Thoracic aorta (tissue), 2 donors: Measurements from ENCODE around the gene OR1L1. TPM values are rescaled to one million over a fixed set of nuclear protein-coding genes. Genes with fewer than 3 reads are reported as not detected.

ENCODE experiments used
- ATAC-seq: fragments of 150-250 bp; one replicate; pipeline ENCODE4 v1.8.0; 2017; ENCODE audit warnings: low read depth; ENCODE audit not compliant: insufficient number of reproducible peaks, low FRiP score
- DNase-seq: peaks from one replicate; pipeline ENCODE4 v3.0.0-alpha.2; 2020; ENCODE audit warnings: low spot score
- H3K27ac ChIP-seq, 2 donors: fragments of 200-600 bp; sonication (generic); 1 replicate in 1 of 2; 2 replicates in 1 of 2; pipeline ENCODE4 v1.5.1; 2016; ENCODE audit warnings: mild to moderate bottlenecking in 2 of 2, moderate library complexity in 2 of 2
- H3K27me3 ChIP-seq: fragments of 200-600 bp; sonication (generic); replicated peaks from 2 replicates; pipeline ENCODE4 v1.6.0; 2016; ENCODE audit warnings: mild to moderate bottlenecking; ENCODE audit not compliant: insufficient read depth
- H3K36me3 ChIP-seq: fragments of 200-600 bp; sonication (generic); one replicate; pipeline ENCODE4 v1.5.1; 2016
- H3K4me1 ChIP-seq, 2 donors: fragments of 200-600 bp; sonication (generic); 1 replicate in 1 of 2; 2 replicates in 1 of 2; pipeline versions ENCODE4 v1.5.1 to v1.6.0; 2016; ENCODE audit warnings: low read depth in 2 of 2, mild to moderate bottlenecking in 1 of 2; ENCODE audit not compliant: control insufficient read depth in 1 of 2
- H3K4me3 ChIP-seq: fragments of 200-600 bp; sonication (generic); 2 replicates; pipeline ENCODE4 v1.5.1; 2016; ENCODE audit warnings: mild to moderate bottlenecking
- H3K9me3 ChIP-seq: fragments of 200-600 bp; sonication (generic); 2 replicates; pipeline ENCODE4 v1.5.1; 2016
- CTCF ChIP-seq: fragments of 200-600 bp; sonication (generic); IDR thresholded peaks from one replicate; pipeline ENCODE4 v1.5.1; 2019; ENCODE audit warnings: antibody characterized with exemption
- total RNA-seq, 2 donors: library from RNA; depleted of rRNA; stranded (reverse); fragments of >200 nt; gene quantifications; one replicate each; pipeline versions ENCODE4 v1.1.0 to v1.2.3, GENCODE V29; 2016

The OR1L1 gene
- total RNA-seq = not detected

GRCh38 chr9:122661416-122661815, at the start of gene OR1L1:
Gene OR1L1, plus strand, starts transcription at chr9:122661716. Its CDS starts 0 bp downstream, at chr9:122661716.
- DNase-seq (no peak), ATAC-seq (no peak)
- Histone ChIP-seq H3K9me3 (no peaks in the 10 kb centered on the region), H3K27ac (no peak within 1 kb of the TSS), H3K27me3 (no peaks in the 10 kb centered on the region), H3K36me3 (no peaks in the 10 kb centered on the region), H3K4me1 (no peaks in the 10 kb centered on the region), H3K4me3 (no peak within 1 kb of the TSS)
- no peak for TF ChIP-seq CTCF

GRCh38 chr9:122614362-122614761, 47.2 kb upstream of the OR1L1 start, which contains the start of gene OR1Q1:
Gene OR1Q1, plus strand, starts transcription at chr9:122614738. Its CDS starts 0 bp downstream, at chr9:122614738.
- Histone ChIP-seq H3K27ac (no peak within 1 kb of the TSS), H3K9me3 (no peaks in the 10 kb centered on the region), H3K4me3 (no peak within 1 kb of the TSS), H3K36me3 (no peaks in the 10 kb centered on the region), H3K4me1 (no peaks in the 10 kb centered on the region), H3K27me3 (no peaks in the 10 kb centered on the region)
- DNase-seq = no peak
- no peak for ATAC-seq
- TF ChIP-seq CTCF = no peak

- ATAC-seq (no peak), DNase-seq (no peak)
- Histone ChIP-seq H3K4me3 (no peak overlapping the region), H3K36me3 (no peaks in the 10 kb centered on the region), H3K27me3 (no peaks in the 10 kb centered on the region), H3K4me1 (no peaks in the 10 kb centered on the region), H3K9me3 (no peaks in the 10 kb centered on the region), H3K27ac (no peak overlapping the region)
- TF ChIP-seq CTCF = no peak
Observed at GRCh38 chr9:122619996-122620395, 41.5 kb upstream of the OR1L1 start.

- ATAC-seq (no peak), DNase-seq (no peak)
- H3K4me3 ChIP-seq = no peak overlapping the region
- no peaks in the 10 kb centered on the region for H3K27me3 ChIP-seq
- TF ChIP-seq CTCF = no peak
- H3K36me3 ChIP-seq = no peaks in the 10 kb centered on the region
- H3K9me3 ChIP-seq = peaks cover 6% of the 10 kb centered on the region
- H3K4me1 ChIP-seq = no peaks in the 10 kb centered on the region
- no peak overlapping the region for H3K27ac ChIP-seq
Observed at GRCh38 chr9:122642226-122642625, 19.3 kb upstream of the OR1L1 start.

- ATAC-seq (no peak), DNase-seq (no peak)
- no peaks in the 10 kb centered on the region for H3K36me3 ChIP-seq
- H3K9me3 ChIP-seq = no peaks in the 10 kb centered on the region
- no peaks in the 10 kb centered on the region for H3K4me1 ChIP-seq
- no peak for TF ChIP-seq CTCF
- H3K4me3 ChIP-seq = no peak overlapping the region
- no peak overlapping the region for H3K27ac ChIP-seq
- no peaks in the 10 kb centered on the region for H3K27me3 ChIP-seq
Observed at GRCh38 chr9:122656378-122656777, 5.1 kb upstream of the OR1L1 start.
